Heart left ventricle (tissue), 13 donors: ENCODE measurements around the gene GAS7.

Experiments
- POLR2A ChIP-seq, 2 donors: fragments of 450-650 bp; IDR thresholded peaks; one replicate each; pipeline ENCODE4 v1.6.1; 2017; ENCODE audit warnings: antibody characterized with exemption in 2 of 2, mild to moderate bottlenecking in 2 of 2, moderate library complexity in 2 of 2
- TF ChIP-seq, protein P1 (sequence below), 12 donors: fragments of 200-600 bp; sonication (generic) in 4 of 12; IDR thresholded peaks; one replicate each; pipeline versions ENCODE4 v1.5.0 to v1.8.0; 2018 to 2022; ENCODE audit warnings: antibody characterized with exemption in 12 of 12, mild to moderate bottlenecking in 5 of 12
- donor health status: ischemic (EF 13 %, LVEDD 7.1; RV severe dilation, severe dysfunction).
- donor health status: DM: no; HTN: yes; CAD: no.
- donor health status: DM: no; HTN: no; CAD: no.
- donor health status: ischemic (EF 25% LVEDD 6.9; RV normal size, moderate dysfunction).
- donor health status: ischemic (EF 25% LVEDD 5.7; RV mildly dilated, moderate dysfunction).
- donor health status: ischemic (EF 35%, LVEDD 5.7; RV mildly dilated, moderate dysfunction).
- donor health status: nonischemic (EF 11% LVEDD 7.7; RV severe dilation, severe dysfunction).
- donor health status: DM: yes; HTN: yes; CAD: no.
- donor health status: PGD.
- donor health status: ischemic (EF 29% LVEDD 5.4; RV normal size, mild dysfunction).
- donor health status: nonischemic (EF 23%, LVEDD 6.1; RV moderate dilation, normal function).

DNA sequence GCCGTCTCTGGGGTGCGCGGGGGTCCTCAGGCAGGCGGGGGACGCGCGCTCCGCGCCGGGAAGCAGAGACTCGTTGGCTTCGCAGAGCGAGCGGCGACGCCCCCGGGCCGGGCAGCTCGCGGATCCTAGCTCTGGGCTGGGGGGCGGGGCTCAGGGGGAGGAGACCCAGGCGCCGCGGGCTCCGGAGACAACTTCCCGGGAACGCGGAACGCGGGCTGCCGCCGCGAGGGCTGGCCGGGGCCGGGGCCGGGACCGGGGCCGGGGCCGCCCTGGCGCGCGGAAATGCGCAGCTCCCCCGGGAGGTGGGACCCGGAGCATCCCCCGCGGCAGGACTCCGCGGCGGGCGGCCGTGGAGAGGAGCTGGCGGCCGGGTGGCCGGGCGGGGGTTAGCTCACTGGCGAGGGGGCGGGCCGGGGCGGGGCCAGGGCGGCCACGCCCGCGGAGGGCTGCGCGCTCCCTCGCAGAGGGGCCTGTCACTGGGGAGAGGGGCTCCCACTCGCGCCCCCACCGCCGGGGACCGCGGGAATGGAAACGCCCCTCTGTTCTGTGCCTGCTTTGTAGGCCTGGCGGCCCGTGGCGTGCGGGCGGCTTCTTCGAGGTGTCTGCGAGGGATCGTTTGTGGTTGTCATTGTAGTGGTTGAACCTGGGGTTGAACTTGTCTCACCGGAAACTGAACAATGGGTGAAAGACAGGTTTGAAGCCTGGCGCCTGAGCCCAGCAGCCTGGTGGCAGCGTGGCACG lies at the start of gene GAS7:
- peak in 1 of 2 donors; percentile 20 for TF ChIP-seq POLR2A (IDR thresholded peaks at IDR 0.05)
- TF ChIP-seq, protein P1, sequence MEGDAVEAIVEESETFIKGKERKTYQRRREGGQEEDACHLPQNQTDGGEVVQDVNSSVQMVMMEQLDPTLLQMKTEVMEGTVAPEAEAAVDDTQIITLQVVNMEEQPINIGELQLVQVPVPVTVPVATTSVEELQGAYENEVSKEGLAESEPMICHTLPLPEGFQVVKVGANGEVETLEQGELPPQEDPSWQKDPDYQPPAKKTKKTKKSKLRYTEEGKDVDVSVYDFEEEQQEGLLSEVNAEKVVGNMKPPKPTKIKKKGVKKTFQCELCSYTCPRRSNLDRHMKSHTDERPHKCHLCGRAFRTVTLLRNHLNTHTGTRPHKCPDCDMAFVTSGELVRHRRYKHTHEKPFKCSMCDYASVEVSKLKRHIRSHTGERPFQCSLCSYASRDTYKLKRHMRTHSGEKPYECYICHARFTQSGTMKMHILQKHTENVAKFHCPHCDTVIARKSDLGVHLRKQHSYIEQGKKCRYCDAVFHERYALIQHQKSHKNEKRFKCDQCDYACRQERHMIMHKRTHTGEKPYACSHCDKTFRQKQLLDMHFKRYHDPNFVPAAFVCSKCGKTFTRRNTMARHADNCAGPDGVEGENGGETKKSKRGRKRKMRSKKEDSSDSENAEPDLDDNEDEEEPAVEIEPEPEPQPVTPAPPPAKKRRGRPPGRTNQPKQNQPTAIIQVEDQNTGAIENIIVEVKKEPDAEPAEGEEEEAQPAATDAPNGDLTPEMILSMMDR (IDR thresholded peaks at IDR 0.05), result no peak
